HCT116 (cell line): ENCODE results near the gene KCNAB2. TPM values are rescaled to one million over a fixed set of nuclear protein-coding genes. Genes with fewer than 3 reads are reported as not detected.

ENCODE experiments used
- ATAC-seq: fragments of 200-7000 bp; cut with Tn5 transposase; 2 replicates; pipeline ENCODE4 v1.9.1; 2020; ENCODE audit warnings: mild to moderate bottlenecking, moderate library complexity
- BruUV-seq: library from RNA; stranded (reverse); fragments of 400-500 nt; replicated peaks from 2 replicates; lab custom pipeline; 2021; lab: Mats Ljungman, UMichigan
- CTCF ChIA-PET: fragments of 300-600 bp; sonication (Branson Sonifier 250); formaldehyde crosslinking; loops from one replicate; lab custom pipeline; 2021; ENCODE audit warnings: antibody characterized with exemption; lab: Charles Lee
- POLR2A ChIA-PET: fragments of 300-600, 350-600 bp; sonication (Branson Sonifier 250); formaldehyde crosslinking; loops from one replicate; lab custom pipeline; 2021; ENCODE audit warnings: antibody characterized with exemption; lab: Charles Lee
- RAD21 ChIA-PET, 2 experiments: fragments of 300-600 bp; sonication (Branson Sonifier 250); formaldehyde crosslinking; loops; one replicate each; lab custom pipeline; 2023; ENCODE audit warnings: low total read pairs in 2 of 2; ENCODE audit not compliant: uncharacterized antibody in 2 of 2, unreplicated experiment in 2 of 2, low non-redundant PET in 1 of 2; lab: Charles Lee
- DNase-seq: peaks from one replicate; pipeline ENCODE4 v3.0.0-alpha.2; 2010; ENCODE audit warnings: low read depth, low spot score
- H2AFZ ChIP-seq: fragments of 200-600 bp; shearing (Covaris generic), sonication (generic); 2 replicates; pipeline ENCODE4 v1.6.1; 2017; ENCODE audit warnings: low read depth, mixed run types, mixed read lengths, antibody characterized with exemption, low read length; ENCODE audit not compliant: poor library complexity, severe bottlenecking
- H3K27ac ChIP-seq: 2 replicates; pipeline ENCODE4 v1.5.1; 2012; ENCODE audit warnings: low read depth, low read length
- H3K27me3 ChIP-seq: fragments of 200-600 bp; sonication (generic); 2 replicates; pipeline ENCODE4 v1.6.1; 2016; ENCODE audit warnings: mixed run types, low read length, mixed read lengths; ENCODE audit not compliant: insufficient read depth
- H3K36me3 ChIP-seq, 2 experiments: fragments of 200-500 bp in 1 of 2; fragments of 200-600 bp in 1 of 2; sonication (Bioruptor generic) in 1 of 2; sonication (generic) in 1 of 2; 2 replicates each; pipeline versions ENCODE4 v1.5.1 to v1.6.1; 2014 to 2016; ENCODE audit warnings: low read length in 2 of 2, inconsistent platforms in 1 of 2, mixed read lengths in 1 of 2, mixed run types in 1 of 2; ENCODE audit not compliant: insufficient read depth in 2 of 2, control insufficient read depth in 1 of 2
- H3K4me1 ChIP-seq, 2 experiments: fragments of 200-600 bp in 1 of 2; sonication (generic) in 1 of 2; 2 replicates each; pipeline versions ENCODE4 v1.5.1 to v1.6.1; 2012 to 2017; ENCODE audit warnings: low read length in 2 of 2, inconsistent platforms in 1 of 2, mild to moderate bottlenecking in 1 of 2, mixed read lengths in 1 of 2, mixed run types in 1 of 2, moderate library complexity in 1 of 2; ENCODE audit not compliant: insufficient read depth in 2 of 2, control insufficient read depth in 1 of 2
- H3K4me2 ChIP-seq: fragments of 200-600 bp; sonication (generic); 2 replicates; pipeline ENCODE4 v1.6.1; 2017; ENCODE audit warnings: mixed run types, low read length, mixed read lengths
- H3K4me3 ChIP-seq, 2 experiments: fragments of 200-600 bp in 1 of 2; sonication (generic) in 1 of 2; replicated peaks in 1 of 2; 2 replicates each; pipeline ENCODE4 v1.5.1; 2011 to 2016; ENCODE audit warnings: low read length in 2 of 2, control low read depth in 1 of 2, low read depth in 1 of 2, mild to moderate bottlenecking in 1 of 2, mixed read lengths in 1 of 2, mixed run types in 1 of 2
- H3K79me2 ChIP-seq: fragments of 200-600 bp; sonication (generic); 2 replicates; pipeline ENCODE4 v1.6.1; 2017; ENCODE audit warnings: mild to moderate bottlenecking, mixed run types, low read length, moderate library complexity, mixed read lengths; ENCODE audit not compliant: insufficient read depth
- H3K9ac ChIP-seq: fragments of 200-600 bp; sonication (generic); 2 replicates; pipeline ENCODE4 v1.6.1; 2016; ENCODE audit warnings: low read length, mixed read lengths
- H3K9me2 ChIP-seq: fragments of 200-600 bp; sonication (generic), shearing (Covaris generic); 2 replicates; pipeline ENCODE4 v1.6.1; 2017; ENCODE audit warnings: mixed run types, mild to moderate bottlenecking, moderate library complexity; ENCODE audit not compliant: insufficient read depth
- H3K9me3 ChIP-seq, 2 experiments: fragments of 200-500 bp in 1 of 2; fragments of 200-600 bp in 1 of 2; sonication (Bioruptor generic) in 1 of 2; sonication (generic) in 1 of 2; 2 replicates each; pipeline ENCODE4 v1.6.1; 2014 to 2017; ENCODE audit warnings: low read length in 2 of 2, mixed read lengths in 2 of 2, inconsistent platforms in 1 of 2, low read depth in 1 of 2, mild to moderate bottlenecking in 1 of 2, mixed run types in 1 of 2, moderate library complexity in 1 of 2; ENCODE audit not compliant: control insufficient read depth in 1 of 2, insufficient read depth in 1 of 2
- H4K20me1 ChIP-seq: fragments of 200-600 bp; sonication (generic), shearing (Covaris generic); 2 replicates; pipeline ENCODE4 v1.6.1; 2017; ENCODE audit warnings: mixed run types, mild to moderate bottlenecking, moderate library complexity; ENCODE audit not compliant: insufficient read depth
- ATF3 ChIP-seq: IDR thresholded peaks from 2 replicates; pipeline ENCODE4 v1.6.1; 2012
- CBX3 ChIP-seq: IDR thresholded peaks from 2 replicates; pipeline ENCODE4 v1.6.1; 2012; ENCODE audit warnings: low read depth
- EZH2 ChIP-seq: fragments of 200-600 bp; sonication (generic); IDR thresholded peaks from 2 replicates; pipeline ENCODE4 v1.6.1; 2017; ENCODE audit warnings: antibody characterized with exemption, mixed run types
- JUND ChIP-seq: IDR thresholded peaks from 2 replicates; pipeline ENCODE4 v1.6.1; 2012
- MAX ChIP-seq: IDR thresholded peaks from 2 replicates; pipeline ENCODE4 v1.6.1; 2012
- POLR2A ChIP-seq: IDR thresholded peaks from 2 replicates; pipeline ENCODE4 v1.7.0; 2011; ENCODE audit warnings: borderline replicate concordance; ENCODE audit not compliant: insufficient read depth, insufficient read length; ENCODE audit errors: extremely low read depth
- REST ChIP-seq: IDR thresholded peaks from 2 replicates; pipeline ENCODE4 v1.6.1; 2012; ENCODE audit warnings: low read depth
- SIN3A ChIP-seq: IDR thresholded peaks from 2 replicates; pipeline ENCODE4 v1.6.1; 2012; ENCODE audit warnings: low read depth
- YY1 ChIP-seq: IDR thresholded peaks from 2 replicates; pipeline ENCODE4 v1.6.1; 2011; ENCODE audit warnings: low read length, low read depth, moderate library complexity, mild to moderate bottlenecking; ENCODE audit not compliant: insufficient replicate concordance; ENCODE audit errors: extremely low read depth
- ZBTB33 ChIP-seq: IDR thresholded peaks from 2 replicates; pipeline ENCODE4 v1.6.1; 2011; ENCODE audit warnings: mild to moderate bottlenecking, low read length, moderate library complexity; ENCODE audit not compliant: insufficient replicate concordance; ENCODE audit errors: extremely low read depth
- ZFX ChIP-seq: fragments of 450-650 bp; IDR thresholded peaks from 2 replicates; pipeline ENCODE4 v1.6.1; 2017
- ZNF274 ChIP-seq: fragments of 200-500 bp; sonication (Bioruptor generic); IDR thresholded peaks from 2 replicates; pipeline ENCODE4 v1.6.1; 2014; ENCODE audit warnings: mild to moderate bottlenecking, low read depth, low read length, inconsistent platforms
- intact Hi-C: fragments of 100-400 bp; cut with micrococcal nuclease; formaldehyde crosslinking; loops from 2 replicates; pipeline ENCODE4 v1.10.0; 2022
- total RNA-seq: library from RNA; stranded (reverse); gene quantifications from one replicate; pipeline ENCODE4 v1.2.1, GENCODE V29; 2021; ENCODE audit not compliant: unreplicated experiment

Gene KCNAB2
- total RNA-seq, 1 experiment from 2014 or later: 18.1 TPM

- Histone ChIP-seq H3K27me3 (no peaks in the 10 kb centered on the region), H3K9me3 (no peaks in the 10 kb centered on the region), H3K4me2 (no peak overlapping the region), H3K79me2 (no peaks in the 10 kb centered on the region), H3K9me2 (no peaks in the 10 kb centered on the region), H4K20me1 (no peaks in the 10 kb centered on the region), H2AFZ (no peak overlapping the region), H3K9ac (no peak overlapping the region), H3K4me1 (peaks cover 0 to 4% of the 10 kb centered on the region in 2 experiments; a peak in 1 of 4 replicates), H3K27ac (no peak overlapping the region), H3K4me3 (no peak overlapping the region), H3K36me3 (no peaks in the 10 kb centered on the region)
- ChIA-PET RAD21 (no interaction called here), POLR2A (no interaction called here), CTCF (no interaction called here)
- TF ChIP-seq ATF3 (no peak), ZNF274 (no peak), ZBTB33 (no peak), ZFX (no peak), JUND (no peak), YY1 (no peak), CBX3 (no peak), MAX (no peak), REST (no peak), POLR2A (no peak), SIN3A (no peak), EZH2 (no peak)
- BruUV-seq: no TSS peak
- intact Hi-C loops: loop anchor here (1.0 to 2.0 kb wide), 5 partner anchors 19 to 235 kb away; partner anchors contain the start of gene HES3
- ATAC-seq: no peak
- no peak for DNase-seq
Measured at GRCh38 chr1:6107409-6108356, 62.0 kb downstream of the KCNAB2 start.
